NCI-H2081 treated with DMSO at 0.1 percent for 48 hours (cell line): ENCODE results near the gene NCKAP5.

ENCODE experiments used
- DNase-seq: peaks from one replicate; lab custom pipeline; 2025; lab: John Stamatoyannopoulos, UW

The NCKAP5 gene

GRCh38 chr2:133568172-133568571, at the start of gene NCKAP5:
Gene NCKAP5, minus strand, starts transcription at chr2:133568463. Its CDS starts 50,937 bp downstream, at chr2:133517526.
- no peak for DNase-seq

- no peak for DNase-seq
Measured at GRCh38 chr2:133609664-133610063, 41.4 kb upstream of the NCKAP5 start.

DNA sequence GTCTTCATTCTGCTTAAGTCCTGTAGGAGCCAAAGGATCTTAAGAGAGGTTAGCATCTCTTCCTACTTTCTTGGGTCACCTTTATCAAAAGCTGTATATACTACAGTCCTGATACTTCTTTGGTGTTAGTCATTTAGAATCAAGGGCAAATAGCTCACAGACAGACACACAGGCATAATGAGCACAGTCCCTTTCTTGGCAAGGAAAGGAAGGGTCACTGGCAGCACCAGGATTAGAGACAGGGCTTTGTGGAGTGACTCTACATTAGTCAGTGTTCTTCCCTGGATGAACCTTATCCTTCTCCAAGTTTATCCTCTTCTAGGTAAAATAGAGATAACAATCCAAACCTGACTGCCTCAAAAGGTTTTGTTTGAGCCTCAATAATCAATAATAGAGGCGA, 40.0 kb upstream of the NCKAP5 start:
- DNase-seq: no peak

- no peak for DNase-seq
Measured at GRCh38 chr2:133607679-133608078, 39.4 kb upstream of the NCKAP5 start.

DNA sequence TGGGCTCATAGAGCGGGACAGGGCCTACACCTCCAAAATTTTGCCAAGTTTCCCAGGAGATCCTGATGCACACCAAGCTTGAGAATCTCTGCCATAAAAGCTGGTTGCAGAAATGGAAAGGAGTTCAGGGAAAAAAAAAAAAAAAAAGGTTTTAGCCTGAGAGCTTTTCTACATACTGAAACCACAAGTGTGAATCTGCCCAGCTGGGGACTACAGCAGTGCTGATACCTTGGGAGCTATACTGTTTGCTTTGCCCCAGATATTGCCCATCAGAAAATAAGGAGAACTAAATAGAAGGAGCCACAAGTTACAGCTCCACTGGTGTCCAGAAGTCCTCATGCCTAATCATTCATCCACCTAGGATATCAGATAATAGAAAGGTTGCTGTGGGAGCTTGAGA, 38.4 kb upstream of the NCKAP5 start:
- no peak for DNase-seq

DNA sequence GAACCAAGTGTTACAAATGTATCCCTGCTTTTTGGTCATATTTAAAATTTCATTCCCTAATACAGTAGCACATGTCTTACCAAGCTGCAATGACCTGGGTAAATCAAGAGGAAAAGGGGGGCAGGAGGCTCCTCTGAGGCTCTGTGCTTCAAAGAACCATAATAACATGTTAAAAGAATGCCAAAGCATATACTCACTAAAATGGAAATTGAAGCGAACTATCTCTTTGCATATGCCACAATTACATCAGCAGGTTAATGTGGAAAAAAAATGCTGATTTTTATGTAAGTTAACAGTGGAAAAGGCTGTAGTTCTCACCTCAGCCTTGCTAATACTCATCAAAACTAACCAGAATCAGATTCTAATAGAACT, 37.5 kb upstream of the NCKAP5 start:
- DNase-seq: no peak

DNA sequence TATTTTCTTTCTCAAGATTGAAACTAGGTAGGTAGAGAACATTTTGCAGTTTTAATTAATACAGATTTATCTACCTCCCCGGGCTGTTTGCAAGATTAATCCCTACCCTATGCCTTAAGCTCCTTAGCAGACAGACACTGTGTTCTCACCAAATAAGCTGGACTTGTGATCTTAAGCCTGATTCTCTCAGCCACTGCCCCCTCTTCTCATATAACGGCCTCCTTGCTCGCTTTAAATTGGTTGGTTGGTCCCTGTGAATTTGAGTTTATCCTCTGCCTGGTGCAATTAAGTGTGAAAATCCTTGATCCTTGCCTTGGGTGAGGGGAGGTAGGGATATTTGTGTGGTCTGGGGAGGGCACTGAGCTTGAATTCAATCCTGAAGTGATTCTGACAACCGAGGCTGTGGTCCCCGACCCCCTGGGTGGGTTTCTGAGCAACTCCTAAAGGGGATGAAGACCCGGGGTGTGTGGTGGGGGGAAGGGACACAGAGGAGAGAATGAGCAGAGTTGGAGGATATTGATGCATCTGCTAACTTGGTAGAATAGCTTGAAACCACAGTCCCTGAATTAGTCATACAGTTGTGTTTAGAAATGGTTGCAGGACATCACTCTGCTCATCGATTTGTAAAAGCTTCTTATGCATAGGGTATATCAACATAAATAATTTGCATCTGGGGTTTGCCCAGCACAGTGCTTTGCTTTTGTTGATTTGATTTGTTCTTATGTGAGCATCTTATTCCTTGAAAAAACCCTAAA, 36.9 kb upstream of the NCKAP5 start:
- no peak for DNase-seq

- no peak for DNase-seq
Measured at GRCh38 chr2:133603109-133603508, 34.8 kb upstream of the NCKAP5 start.

- DNase-seq: no peak
Measured at GRCh38 chr2:133602538-133602937, 34.3 kb upstream of the NCKAP5 start.

GRCh38 chr2:133600266-133600928, 32.1 kb upstream of the NCKAP5 start:
- no peak for DNase-seq

DNA sequence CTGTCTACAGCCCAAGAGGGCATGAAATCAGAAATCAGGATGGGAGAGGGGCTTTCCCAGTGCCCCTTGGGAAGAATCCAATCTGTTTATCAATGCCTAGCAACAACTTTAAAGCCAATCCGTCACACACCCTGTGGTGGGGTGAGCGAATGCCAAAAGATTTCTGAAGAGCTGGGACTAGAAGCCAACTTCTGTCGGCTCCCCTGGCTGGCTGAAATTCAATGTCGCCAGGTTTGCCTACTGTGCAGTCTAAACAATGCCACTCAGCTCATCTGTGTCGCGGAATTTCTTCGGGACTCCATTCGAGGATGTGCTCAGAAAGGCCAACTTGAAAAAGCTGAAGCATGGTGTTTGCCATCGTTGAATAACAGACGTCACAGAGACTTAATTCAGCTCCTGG, 31.5 kb upstream of the NCKAP5 start:
- DNase-seq: no peak

GRCh38 chr2:133599211-133599803, 31.0 kb upstream of the NCKAP5 start:
- no peak for DNase-seq

DNA sequence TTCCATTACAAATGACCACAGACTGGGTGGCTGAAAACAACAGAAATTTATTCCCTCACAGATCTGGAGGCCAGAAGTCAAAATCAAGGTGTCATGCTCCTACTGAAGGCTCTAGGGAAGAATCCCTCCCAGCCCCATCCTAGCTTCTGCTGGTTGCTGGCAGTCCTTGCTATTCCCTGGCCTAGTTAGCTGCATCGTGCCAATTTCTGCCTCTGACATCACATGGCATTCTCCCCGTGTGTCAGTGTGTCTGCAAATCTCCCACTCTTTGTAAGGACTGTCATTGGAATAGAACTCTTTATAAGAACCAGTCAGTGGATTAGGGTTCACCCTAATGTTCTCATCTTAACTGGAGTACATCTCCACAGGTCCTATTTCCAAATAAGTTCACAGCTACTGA, 30.5 kb upstream of the NCKAP5 start:
- DNase-seq: no peak

DNA sequence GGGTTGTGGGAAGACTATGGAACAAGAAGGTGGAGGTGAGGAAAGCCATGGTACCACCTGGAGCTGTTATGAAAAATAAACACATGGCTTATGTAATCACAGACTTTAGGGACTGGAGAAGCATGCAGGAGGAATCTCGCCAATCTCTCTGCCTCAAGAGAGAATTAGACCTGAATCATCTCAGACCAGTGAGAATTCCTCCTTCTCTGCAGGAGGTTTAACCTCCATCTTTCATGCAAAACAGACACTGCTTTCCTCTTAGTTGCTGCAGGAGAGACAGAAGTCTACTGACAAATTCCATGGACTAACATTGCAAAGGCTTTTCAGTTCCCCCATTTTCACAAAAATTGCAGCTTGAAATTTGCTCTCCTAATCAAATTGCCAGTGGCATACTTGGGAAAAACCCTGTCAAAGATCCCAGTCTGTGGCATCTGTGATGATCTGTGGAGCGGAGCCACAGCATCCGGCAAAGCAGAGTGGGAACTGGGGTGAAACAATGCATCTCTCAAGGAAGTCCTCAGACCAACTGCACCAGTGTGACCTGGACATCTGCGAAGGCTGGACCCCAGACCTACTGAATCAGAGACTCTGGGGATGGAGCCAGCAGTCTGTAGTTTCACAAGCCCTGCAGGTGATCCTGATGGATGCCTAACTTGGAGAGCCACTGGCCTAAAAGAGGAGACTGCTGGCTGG, 28.6 kb upstream of the NCKAP5 start:
- no peak for DNase-seq

GRCh38 chr2:133591164-133591563, 22.9 kb upstream of the NCKAP5 start:
- DNase-seq: peak; percentile 59

- DNase-seq: no peak
Measured at GRCh38 chr2:133589456-133589855, 21.2 kb upstream of the NCKAP5 start.

GRCh38 chr2:133588144-133588543, 19.9 kb upstream of the NCKAP5 start:
- no peak for DNase-seq

GRCh38 chr2:133586978-133587377, 18.7 kb upstream of the NCKAP5 start:
- DNase-seq: no peak

DNA sequence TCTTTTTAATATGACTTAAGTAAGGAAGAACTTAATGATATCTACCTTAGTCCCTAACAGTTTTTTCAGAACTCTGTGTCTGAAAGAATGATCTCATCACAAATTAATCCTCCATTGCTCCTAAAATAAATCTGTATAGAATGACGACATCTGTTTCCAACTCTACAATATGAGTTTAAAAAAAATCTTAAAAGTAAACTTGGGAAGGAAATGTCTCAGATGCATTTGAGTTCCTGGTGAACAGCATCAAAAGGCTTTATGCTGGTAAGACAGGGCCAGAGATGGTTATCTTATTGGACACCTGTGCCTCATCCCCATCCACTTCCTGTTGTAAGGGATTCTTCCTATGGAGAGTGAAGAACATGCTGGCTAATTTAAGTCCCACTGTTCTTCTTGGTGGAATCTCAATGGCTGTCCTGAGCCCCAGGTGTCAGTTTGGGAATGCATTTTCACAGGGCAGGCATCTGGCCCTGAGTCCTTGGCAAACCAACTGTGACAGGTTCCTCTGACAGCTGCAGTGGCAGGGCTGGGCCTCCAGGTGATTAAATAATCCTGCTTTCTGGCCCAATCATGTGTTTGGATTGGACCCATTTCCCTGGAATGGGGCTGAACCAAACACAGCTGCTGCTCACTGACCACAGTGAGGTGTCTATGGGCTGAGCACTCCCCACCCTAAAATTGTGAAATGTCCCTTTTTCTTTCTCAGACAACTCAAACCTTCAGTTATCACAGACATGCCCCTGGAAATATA, 12.9 kb upstream of the NCKAP5 start:
- DNase-seq: no peak

DNA sequence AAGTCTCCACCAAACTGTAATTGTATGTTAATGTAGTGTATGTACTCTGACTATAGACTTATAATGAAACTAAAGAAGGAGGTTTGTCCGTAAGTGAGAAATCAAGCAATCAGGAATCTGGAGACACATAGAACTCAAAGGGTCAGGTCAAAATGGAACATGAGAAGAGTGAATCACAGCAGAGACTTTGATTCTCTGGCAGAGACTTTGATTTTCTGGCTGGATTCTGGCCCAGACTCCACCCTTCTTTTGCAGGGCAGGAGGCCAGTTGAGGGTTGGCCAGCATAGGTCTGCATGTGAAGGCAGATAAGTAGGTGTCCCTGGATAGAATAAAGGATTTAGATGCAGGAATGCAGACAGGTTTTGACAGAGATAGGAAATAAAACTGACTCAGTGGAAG, 11.0 kb upstream of the NCKAP5 start:
- DNase-seq: no peak

DNA sequence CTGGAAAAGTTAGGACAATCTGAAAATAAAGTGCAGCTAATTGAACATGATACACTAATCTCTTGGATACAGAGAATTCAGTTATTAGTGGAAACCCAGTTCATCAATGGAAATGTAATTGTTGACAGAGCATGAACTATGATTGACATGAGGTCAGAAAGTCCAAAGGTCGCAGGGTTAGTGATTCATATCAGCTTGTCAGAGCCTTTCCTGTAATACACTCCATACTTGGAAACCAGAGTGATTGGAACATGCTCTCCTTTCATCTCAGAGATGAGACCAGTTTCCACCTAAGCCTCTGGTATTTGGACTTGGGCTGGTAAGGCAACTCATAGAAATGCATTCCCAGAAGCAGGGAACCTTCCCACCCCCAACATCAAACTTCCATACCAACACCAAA, 8.5 kb upstream of the NCKAP5 start:
- no peak for DNase-seq

DNA sequence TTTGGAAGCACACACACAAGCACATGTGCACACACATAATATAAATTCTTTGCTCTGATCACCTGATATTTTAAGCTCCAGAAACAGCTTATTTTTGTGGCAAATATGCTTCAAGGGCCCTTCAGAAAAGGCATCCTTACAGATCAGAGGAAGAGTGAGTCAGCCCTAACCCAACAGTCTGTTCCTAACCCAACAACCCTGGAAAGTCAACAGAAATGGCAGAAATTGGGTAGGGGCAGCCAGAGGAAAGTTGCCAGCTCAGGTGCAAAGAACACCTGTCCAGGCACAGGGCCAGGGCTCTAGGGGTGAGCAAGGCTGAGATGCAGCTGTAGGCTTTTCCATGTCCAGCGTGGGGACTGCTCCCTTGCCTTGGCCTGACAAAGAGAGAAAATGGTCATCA, 6.4 kb upstream of the NCKAP5 start:
- DNase-seq: no peak
